HepG2 (cell line): ENCODE results near the gene NFKB2. TPM values are rescaled to one million over a fixed set of nuclear protein-coding genes. Genes with fewer than 3 reads are reported as not detected.

Experiments used
- BHLHE40 ChIP-seq: IDR thresholded peaks from 2 replicates; pipeline ENCODE4 v1.6.1; 2011; ENCODE audit warnings: low read length, improper control_type of control experiment
- IRF2 ChIP-seq: IDR thresholded peaks from 2 replicates; pipeline ENCODE4 v1.6.1; 2018; ENCODE audit warnings: missing genetic modification reagents, missing compliant biosample characterization
- KDM5B ChIP-seq: sonication (generic); formaldehyde crosslinking; IDR thresholded peaks from 2 replicates; pipeline ENCODE4 v1.4.0; 2020; ENCODE audit warnings: missing genetic modification reagents, mild to moderate bottlenecking, borderline replicate concordance
- KLF13 ChIP-seq: sonication (generic); formaldehyde crosslinking; IDR thresholded peaks from 2 replicates; pipeline ENCODE4 v1.4.0; 2020; ENCODE audit warnings: mild to moderate bottlenecking, missing genetic modification reagents
- NRL ChIP-seq: sonication (generic); formaldehyde crosslinking; IDR thresholded peaks from 2 replicates; pipeline ENCODE4 v1.5.0; 2020; ENCODE audit warnings: missing genetic modification reagents, mild to moderate bottlenecking, moderate library complexity, borderline replicate concordance
- RBM22 ChIP-seq: fragments of 200-400 bp; formaldehyde crosslinking; optimal IDR thresholded peaks from 2 replicates; pipeline ENCODE3; 2017; ENCODE audit warnings: mild to moderate bottlenecking, low read length, moderate library complexity
- TEF ChIP-seq: sonication (generic); formaldehyde crosslinking; IDR thresholded peaks from 2 replicates; pipeline ENCODE4 v1.5.0; 2020; ENCODE audit warnings: missing genetic modification reagents
- TRIM24 ChIP-seq: sonication (generic); formaldehyde crosslinking; IDR thresholded peaks from 2 replicates; pipeline ENCODE4 v1.8.0; 2022; ENCODE audit warnings: mild to moderate bottlenecking, missing genetic modification reagents
- WIZ ChIP-seq: sonication (generic); formaldehyde crosslinking; IDR thresholded peaks from 2 replicates; pipeline ENCODE4 v1.5.1; 2020; ENCODE audit warnings: mild to moderate bottlenecking, missing genetic modification reagents
- ZBTB20 ChIP-seq: sonication (generic); formaldehyde crosslinking; IDR thresholded peaks from 2 replicates; pipeline ENCODE4 v1.8.1; 2023; ENCODE audit warnings: missing genetic modification reagents, low read depth, mild to moderate bottlenecking, borderline replicate concordance
- ZFY ChIP-seq: sonication (generic); formaldehyde crosslinking; IDR thresholded peaks from 2 replicates; pipeline ENCODE4 v1.4.0; 2020; ENCODE audit warnings: missing genetic modification reagents
- ZNF275 ChIP-seq: sonication (generic); formaldehyde crosslinking; IDR thresholded peaks from 2 replicates; pipeline ENCODE4 v1.8.0; 2022; ENCODE audit warnings: missing genetic modification reagents, mild to moderate bottlenecking, inconsistent platforms, borderline replicate concordance
- ZNF30 ChIP-seq: sonication (generic); formaldehyde crosslinking; IDR thresholded peaks from 2 replicates; pipeline ENCODE4 v1.5.0; 2020; ENCODE audit warnings: mild to moderate bottlenecking, missing genetic modification reagents
- ZNF343 ChIP-seq: sonication (generic); formaldehyde crosslinking; IDR thresholded peaks from 2 replicates; pipeline ENCODE4 v1.4.0; 2020; ENCODE audit warnings: mild to moderate bottlenecking, missing genetic modification reagents
- ZNF501 ChIP-seq: sonication (generic); formaldehyde crosslinking; IDR thresholded peaks from 2 replicates; pipeline ENCODE4 v1.5.1; 2020; ENCODE audit warnings: mild to moderate bottlenecking, moderate library complexity, missing genetic modification reagents
- ZNF512 ChIP-seq: sonication (generic); formaldehyde crosslinking; IDR thresholded peaks from 2 replicates; pipeline ENCODE4 v1.4.0; 2020; ENCODE audit warnings: mild to moderate bottlenecking, missing genetic modification reagents
- ZNF605 ChIP-seq: sonication (generic); formaldehyde crosslinking; IDR thresholded peaks from 2 replicates; pipeline ENCODE4 v1.8.0; 2022; ENCODE audit warnings: mild to moderate bottlenecking, missing genetic modification reagents
- ZNF687 ChIP-seq: sonication (generic); formaldehyde crosslinking; IDR thresholded peaks from 2 replicates; pipeline ENCODE4 v1.5.1; 2020; ENCODE audit warnings: mild to moderate bottlenecking, missing genetic modification reagents, moderate library complexity
- polyA plus RNA-seq, 8 experiments: library from polyadenylated mRNA; depleted of rRNA in 3 of 8; stranded (reverse) in 7 of 8; unstranded in 1 of 8; fragments of >200 nt; fragmentation: Illumina TruSeq in 4 of 8; extraction: Trizol in 4 of 8; gene quantifications; 2 replicates each; pipeline versions ENCODE4 v1.2.1 to v1.2.3, GENCODE V29; 2011 to 2016; ENCODE audit warnings: low read depth in 4 of 8, missing spikeins in 1 of 8, mixed read lengths in 1 of 8; ENCODE audit not compliant: insufficient read depth in 1 of 8
- total RNA-seq, 5 experiments: library from RNA; depleted of rRNA; stranded (reverse); fragments of >200 nt; fragmentation: Illumina TruSeq; extraction: Trizol; gene quantifications; 2 replicates each; pipeline ENCODE4 v1.2.3, GENCODE V29; 2016; ENCODE audit warnings: low read depth in 1 of 5
- TF ChIP-seq, protein P1 (sequence below): sonication (generic); formaldehyde crosslinking; IDR thresholded peaks from 2 replicates; pipeline ENCODE4 v1.8.0; 2022; ENCODE audit warnings: low read depth, missing genetic modification reagents
- TF ChIP-seq, protein P2 (sequence below): sonication (generic); IDR thresholded peaks from 2 replicates; pipeline ENCODE4 v1.6.1; 2016; ENCODE audit warnings: low read depth, borderline replicate concordance

Gene NFKB2
- total and polyA plus RNA-seq, 2 of the 13 experiments (the other 11 are each of a cell fraction or from before 2014, with no cell fraction given) = 7.7 to 12.5 TPM

DNA sequence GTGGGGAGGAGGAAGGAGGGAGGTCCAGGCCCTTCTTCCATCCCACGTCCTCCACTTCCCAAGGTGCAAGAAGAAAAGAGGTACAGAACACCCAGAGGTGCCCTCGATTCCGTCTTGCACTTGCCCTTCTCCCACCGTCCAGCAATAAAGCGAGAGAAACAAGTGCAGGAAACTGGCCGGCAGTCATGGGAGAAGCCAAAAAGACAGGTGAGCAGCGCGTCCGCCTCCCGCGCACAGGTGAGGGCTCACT lies 54.5 kb downstream of the NFKB2 start (continued):
- TF ChIP-seq KDM5B (peak; percentile 48; the same call in 1 of the 2 replicates), ZNF687 (CRISPR knock-in tag) (no peak), ZNF605 (peak; percentile 27; the same call in 1 of the 2 replicates), IRF2 (CRISPR knock-in tag) (no peak), KLF13 (CRISPR knock-in tag) (0 out of 2 replicates have a peak, but pooled peaks have one; percentile 58), TRIM24 (no peak), RBM22 (peak; percentile 22), NRL (CRISPR knock-in tag) (0 out of 2 replicates have a peak, but pooled peaks have one; percentile 60), ZNF512 (0 out of 2 replicates have a peak, but pooled peaks have one; percentile 65), ZNF275 (no peak), ZNF30 (0 out of 2 replicates have a peak, but pooled peaks have one; percentile 35), ZNF343 (CRISPR knock-in tag) (no peak), ZBTB20 (CRISPR knock-in tag) (0 out of 2 replicates have a peak, but pooled peaks have one; percentile 18), ZFY (CRISPR knock-in tag) (no peak), ZNF501 (CRISPR knock-in tag) (peak; percentile 40; the same call in 1 of the 2 replicates), WIZ (CRISPR knock-in tag) (0 out of 2 replicates have a peak, but pooled peaks have one; percentile 13), BHLHE40 (no peak), TEF (no peak)
- TF ChIP-seq, protein P1, sequence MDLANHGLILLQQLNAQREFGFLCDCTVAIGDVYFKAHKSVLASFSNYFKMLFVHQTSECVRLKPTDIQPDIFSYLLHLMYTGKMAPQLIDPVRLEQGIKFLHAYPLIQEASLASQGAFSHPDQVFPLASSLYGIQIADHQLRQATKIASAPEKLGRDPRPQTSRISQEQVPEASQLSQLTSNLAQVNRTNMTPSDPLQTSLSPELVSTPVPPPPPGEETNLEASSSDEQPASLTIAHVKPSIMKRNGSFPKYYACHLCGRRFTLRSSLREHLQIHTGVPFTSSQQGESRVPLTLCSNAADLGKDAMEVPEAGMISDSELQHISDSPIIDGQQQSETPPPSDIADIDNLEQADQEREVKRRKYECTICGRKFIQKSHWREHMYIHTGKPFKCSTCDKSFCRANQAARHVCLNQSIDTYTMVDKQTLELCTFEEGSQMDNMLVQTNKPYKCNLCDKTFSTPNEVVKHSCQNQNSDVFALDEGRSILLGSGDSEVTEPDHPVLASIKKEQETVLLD (CRISPR knock-in tag) = no peak
- TF ChIP-seq, protein P2, sequence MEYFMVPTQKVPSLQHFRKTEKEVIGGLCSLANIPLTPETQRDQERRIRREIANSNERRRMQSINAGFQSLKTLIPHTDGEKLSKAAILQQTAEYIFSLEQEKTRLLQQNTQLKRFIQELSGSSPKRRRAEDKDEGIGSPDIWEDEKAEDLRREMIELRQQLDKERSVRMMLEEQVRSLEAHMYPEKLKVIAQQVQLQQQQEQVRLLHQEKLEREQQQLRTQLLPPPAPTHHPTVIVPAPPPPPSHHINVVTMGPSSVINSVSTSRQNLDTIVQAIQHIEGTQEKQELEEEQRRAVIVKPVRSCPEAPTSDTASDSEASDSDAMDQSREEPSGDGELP = peak; percentile 48; the same call in 1 of the 2 replicates
